K562 (cell line): ENCODE results near the gene TBC1D7. TPM values are rescaled to one million over a fixed set of nuclear protein-coding genes. Genes with fewer than 3 reads are reported as not detected.

Experiments used
- ATAC-seq: fragments of 200-7000 bp; cut with Tn5 transposase; 3 replicates; pipeline ENCODE4 v1.9.1; 2020; ENCODE audit warnings: moderate library complexity
- BruUV-seq: library from RNA; stranded (reverse); fragments of 400-500 nt; replicated peaks from 2 replicates; lab custom pipeline; 2021; lab: Mats Ljungman, UMichigan
- CTCF ChIA-PET: fragments of 300-600 bp; formaldehyde crosslinking; extraction: SDS; loops from one replicate; lab custom pipeline; 2021; ENCODE audit warnings: low intra/inter-chr PET ratio; lab: Yijun Ruan, JAX
- POLR2A ChIA-PET: fragments of 300-600, 350-650 bp; sonication (Branson Sonifier 250); formaldehyde crosslinking; extraction: SDS; loops from one replicate; lab custom pipeline; 2021; ENCODE audit warnings: antibody characterized with exemption, inconsistent platforms; lab: Yijun Ruan, JAX
- DNase-seq, 4 experiments: peaks; one replicate each; pipeline versions ENCODE4 v3.0.0 to v3.0.0-alpha.2; 2011 to 2018; ENCODE audit warnings: low spot score in 3 of 4, mixed read lengths in 3 of 4; ENCODE audit errors: extremely low read depth in 1 of 4
- FAIRE-seq: peaks from 2 replicates; lab custom pipeline; 2011; peaks lifted over from hg19 to GRCh38; lab: Jason Lieb, UNC
- H2AFZ ChIP-seq: 2 replicates; pipeline ENCODE4 v1.6.0; 2011; ENCODE audit warnings: low read depth, low read length, control low read depth, inconsistent platforms
- H3K27ac ChIP-seq: fragments of 200-600 bp; 3 replicates; pipeline ENCODE4 v1.8.0; 2011; ENCODE audit warnings: low read depth, mild to moderate bottlenecking, control low read depth, inconsistent platforms, low read length, moderate library complexity, mixed read lengths; ENCODE audit errors: extremely low read depth
- H3K27me3 ChIP-seq, 2 experiments: fragments of 300-600 bp in 1 of 2; 2 replicates in 1 of 2; 3 replicates in 1 of 2; pipeline versions ENCODE4 v1.6.0 to v1.8.0; 2011; ENCODE audit warnings: inconsistent platforms in 2 of 2, low read length in 2 of 2, mild to moderate bottlenecking in 1 of 2, mixed read lengths in 1 of 2, moderate library complexity in 1 of 2; ENCODE audit not compliant: control insufficient read depth in 2 of 2, insufficient read depth in 2 of 2
- H3K36me3 ChIP-seq: fragments of 300-600 bp; 3 replicates; pipeline ENCODE4 v1.8.0; 2011; ENCODE audit warnings: mild to moderate bottlenecking, low read length, inconsistent platforms; ENCODE audit not compliant: control insufficient read depth, insufficient read depth
- H3K4me1 ChIP-seq, 2 experiments: fragments of 200-600 bp in 1 of 2; replicated peaks in 1 of 2; 2 replicates in 1 of 2; 3 replicates in 1 of 2; pipeline versions ENCODE4 v1.5.1 to v1.8.0; 2011; ENCODE audit warnings: inconsistent platforms in 2 of 2, low read length in 2 of 2, mild to moderate bottlenecking in 1 of 2, mixed read lengths in 1 of 2, moderate library complexity in 1 of 2; ENCODE audit not compliant: control insufficient read depth in 2 of 2, insufficient read depth in 2 of 2
- H3K4me2 ChIP-seq: 2 replicates; pipeline ENCODE4 v1.6.1; 2011; ENCODE audit warnings: low read length, control low read depth, inconsistent platforms, mixed read lengths; ENCODE audit not compliant: insufficient read depth
- H3K4me3 ChIP-seq: fragments of 200-600 bp; sonication (generic), shearing (Covaris generic); 2 replicates; pipeline ENCODE4 v1.5.1; 2016; ENCODE audit warnings: control low read depth, inconsistent platforms
- H3K79me2 ChIP-seq: fragments of 200-600 bp; 3 replicates; pipeline ENCODE4 v1.8.0; 2011; ENCODE audit warnings: low read length, inconsistent platforms; ENCODE audit not compliant: control insufficient read depth, insufficient read depth
- H3K9ac ChIP-seq, 2 experiments: 2 replicates each; pipeline versions ENCODE4 v1.6.0 to v1.6.1; 2011; ENCODE audit warnings: low read depth in 2 of 2, low read length in 2 of 2, control low read depth in 1 of 2, inconsistent platforms in 1 of 2, mild to moderate bottlenecking in 1 of 2, mixed read lengths in 1 of 2; ENCODE audit not compliant: insufficient read depth in 1 of 2
- H3K9me1 ChIP-seq: one replicate; pipeline ENCODE4 v1.6.0; 2011; ENCODE audit warnings: inconsistent platforms, mild to moderate bottlenecking, low read length, moderate library complexity; ENCODE audit not compliant: control insufficient read depth, insufficient read depth
- H3K9me3 ChIP-seq: replicated peaks from 2 replicates; pipeline ENCODE4 v1.5.1; 2011; ENCODE audit warnings: low read depth, low read length, inconsistent platforms; ENCODE audit not compliant: control insufficient read depth, insufficient read depth
- H4K20me1 ChIP-seq: replicated peaks from 2 replicates; pipeline ENCODE4 v1.6.1; 2011; ENCODE audit warnings: low read length, inconsistent platforms, mixed read lengths; ENCODE audit not compliant: control insufficient read depth, insufficient read depth
- CTCFL ChIP-seq: IDR thresholded peaks from 2 replicates; pipeline ENCODE4 v1.6.1; 2011; ENCODE audit warnings: borderline replicate concordance, low read depth, mild to moderate bottlenecking, moderate library complexity, low read length; ENCODE audit not compliant: insufficient read depth, poor library complexity, severe bottlenecking
- E2F4 ChIP-seq: sonication (generic); formaldehyde crosslinking; IDR thresholded peaks from 2 replicates; pipeline ENCODE4 v1.8.0; 2022; ENCODE audit warnings: mild to moderate bottlenecking, low read depth, missing genetic modification reagents
- MITF ChIP-seq: IDR thresholded peaks from 2 replicates; pipeline ENCODE4 v1.6.1; 2014; ENCODE audit warnings: antibody characterized with exemption
- SPI1 ChIP-seq: IDR thresholded peaks from 2 replicates; pipeline ENCODE4 v1.6.1; 2011; ENCODE audit warnings: low read depth, low read length, control low read depth, borderline replicate concordance
- ZNF12 ChIP-seq: sonication (generic); formaldehyde crosslinking; IDR thresholded peaks from 2 replicates; pipeline ENCODE4 v1.4.0; 2020; ENCODE audit warnings: mild to moderate bottlenecking, missing genetic modification reagents
- WGBS: fragments of 100-300 bp; shearing (Covaris generic); methylation state at CpG from one replicate; pipeline ENCODE4 v1.1.6; 2016; ENCODE audit warnings: low coverage, mixed read lengths; ENCODE audit not compliant: insufficient coverage; ENCODE audit errors: missing lambda C conversion rate; 5-methylcytosine and 5-hydroxymethylcytosine counted together
- in situ Hi-C: fragments of 300-500 bp; cut with MboI; formaldehyde crosslinking; loops from 4 replicates; pipeline ENCODE4 v1.15.0; 2018; ENCODE audit warnings: inconsistent platforms, mixed read lengths
- intact Hi-C: fragments of 100-400 bp; cut with micrococcal nuclease; formaldehyde crosslinking; loops from 2 replicates; pipeline ENCODE4 v1.14.2; 2022
- polyA plus RNA-seq, 8 experiments: library from polyadenylated mRNA; depleted of rRNA in 4 of 8; stranded (reverse) in 5 of 8; unstranded in 3 of 8; fragments of >200 nt; fragmentation: Nextera tagmentation in 2 of 8; fragmentation: Illumina TruSeq in 1 of 8; extraction: Ambion mirVana in 2 of 8; extraction: Trizol in 1 of 8; gene quantifications; 2 replicates each; pipeline versions ENCODE4 v1.2.1 to v1.2.3, GENCODE V29; 2011 to 2014; ENCODE audit warnings: inconsistent platforms in 1 of 8, missing spikeins in 1 of 8
- total RNA-seq, 7 experiments: library from RNA; depleted of rRNA in 6 of 7; stranded (reverse); fragments of >200 nt in 6 of 7; fragmentation: Illumina TruSeq in 2 of 7; extraction: Trizol in 2 of 7; gene quantifications; 2 replicates each; pipeline versions ENCODE4 v1.2.1 to v1.2.3, GENCODE V29; 2011 to 2021; ENCODE audit warnings: low replicate concordance in 1 of 7

Gene TBC1D7
- total and polyA plus RNA-seq, 9 of the 15 experiments (the other 6 are each of a cell fraction or from before 2014, with no cell fraction given), result 49.4 to 107 (median 61.1) TPM

GRCh38 chr6:13377054-13377758 lies 48.9 kb upstream of the TBC1D7 start:
- in situ Hi-C loops, result no loop called here
- H3K79me2 ChIP-seq, result no peaks in the 10 kb centered on the region
- H3K9ac ChIP-seq, result no peak overlapping the region
- no peak overlapping the region for H2AFZ ChIP-seq
- no peaks in the 10 kb centered on the region for H3K9me1 ChIP-seq
- no TSS peak for BruUV-seq
- H3K27me3 ChIP-seq, result peaks cover 0 to 16% of the 10 kb centered on the region in 2 experiments; a peak in 2 of 5 replicates
- TF ChIP-seq ZNF12 (CRISPR knock-in tag) (peak; percentile 53; the same call in 1 of the 2 replicates), SPI1 (peak; percentile 89), MITF (no peak), E2F4 (CRISPR knock-in tag) (no peak), CTCFL (no peak)
- no peak overlapping the region for H3K27ac ChIP-seq
- FAIRE-seq (no peak), ATAC-seq (no peak), DNase-seq (no peak)
- ChIA-PET POLR2A (interaction anchor here (1.1 kb wide), 1 partner anchor 22 kb away, joined by 3 read pairs; no protein-coding TSS in a partner anchor), CTCF (interaction anchor here (0.7 kb wide), 1 partner anchor 35 kb away, joined by 3 read pairs; no protein-coding TSS in a partner anchor)
- no peak overlapping the region for H3K4me2 ChIP-seq
- WGBS, result 33% methylated on average over 2 of the region's 2 CpGs
- intact Hi-C loops, result no loop called here
- peaks cover 37% of the 10 kb centered on the region for H4K20me1 ChIP-seq
- H3K36me3 ChIP-seq, result no peaks in the 10 kb centered on the region
- H3K9me3 ChIP-seq, result no peaks in the 10 kb centered on the region
- no peak overlapping the region for H3K4me3 ChIP-seq
- H3K4me1 ChIP-seq, result peaks cover 4 to 14% of the 10 kb centered on the region in 2 experiments; a peak in 4 of 5 replicates
